GM21423 (cell line): ENCODE measurements around the gene ZNF280B.
"Not testable (repeated sequence)": the region's sequence is repeated elsewhere in the genome, so short reads cannot be mapped to it uniquely, and the experiment has no call there.

ENCODE experiments used
- ATAC-seq: cut with Tn5 transposase; IDR thresholded peaks from one replicate; pipeline ENCODE4 v1.9.1; 2021; ENCODE audit warnings: mild to moderate bottlenecking, moderate library complexity; ENCODE audit not compliant: unreplicated experiment

Gene ZNF280B

DNA sequence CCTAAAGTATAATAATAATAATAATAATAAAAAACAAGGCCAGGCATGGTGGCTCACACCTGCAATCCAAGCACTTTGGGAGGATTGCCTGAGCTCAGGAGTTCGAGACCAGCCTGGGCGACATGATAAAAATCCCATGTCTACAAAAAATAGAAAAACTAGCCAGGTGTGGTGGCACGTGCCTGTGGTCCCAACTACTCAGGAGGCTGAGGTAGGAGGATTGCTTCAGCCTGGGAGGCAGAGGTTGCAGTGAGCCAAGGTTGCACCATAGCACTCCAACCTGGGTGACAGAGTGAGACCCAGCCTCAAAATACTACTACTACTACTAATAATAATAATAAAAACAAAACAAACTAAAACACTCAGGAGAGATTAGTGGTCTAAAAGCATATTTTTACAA, 27.1 kb upstream of the ZNF280B start:
- ATAC-seq: no peak

GRCh38 chr22:22534604-22535415, 26.3 kb upstream of the ZNF280B start:
- no peak for ATAC-seq

DNA sequence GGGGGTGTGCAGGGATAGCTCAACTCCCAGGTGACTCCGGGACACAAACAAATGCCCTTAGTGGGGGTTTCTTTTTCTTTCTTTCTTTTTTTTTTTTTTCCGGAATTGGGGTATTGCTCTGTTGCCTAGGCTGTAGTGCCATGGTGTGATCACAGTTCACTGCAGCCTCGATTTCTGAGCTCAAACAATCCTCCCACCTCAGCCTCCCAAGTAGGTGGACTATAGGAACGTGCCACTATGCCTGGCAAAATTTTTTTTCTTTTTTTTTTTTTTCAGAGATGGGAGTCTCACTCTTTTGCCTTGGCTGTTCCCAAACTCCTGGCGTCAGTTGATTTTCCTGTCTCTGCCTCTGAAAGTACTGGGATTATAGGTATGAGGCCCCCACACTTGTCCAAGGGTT, 25.3 kb upstream of the ZNF280B start:
- ATAC-seq: no peak

DNA sequence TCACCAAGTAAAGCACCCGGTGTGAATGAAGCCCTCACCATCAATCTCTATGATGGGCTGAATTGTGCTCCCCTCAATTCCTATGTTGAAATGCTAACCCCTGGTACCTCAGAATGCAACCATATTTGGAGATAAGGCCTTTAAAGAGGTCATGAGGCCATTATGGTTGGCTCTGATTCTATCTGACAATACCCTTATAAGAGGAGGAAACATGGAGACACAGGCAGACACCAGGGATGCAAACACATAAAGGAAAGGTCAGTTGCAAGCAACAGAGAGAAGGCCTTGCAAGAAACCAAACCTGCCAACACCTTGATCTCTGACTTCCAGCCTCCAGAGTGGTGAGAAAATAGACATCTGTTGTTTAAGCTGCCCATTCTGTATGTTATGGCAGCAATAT, 24.9 kb upstream of the ZNF280B start:
- ATAC-seq: no peak

- not testable (repeated sequence) for ATAC-seq
These were observed 24.1 kb upstream of the ZNF280B start for GRCh38 chr22:22532547-22533071.

- ATAC-seq: no peak
These were observed 23.4 kb upstream of the ZNF280B start for GRCh38 chr22:22531770-22532546.

GRCh38 chr22:22528780-22529179, 20.2 kb upstream of the ZNF280B start:
- no peak for ATAC-seq

DNA sequence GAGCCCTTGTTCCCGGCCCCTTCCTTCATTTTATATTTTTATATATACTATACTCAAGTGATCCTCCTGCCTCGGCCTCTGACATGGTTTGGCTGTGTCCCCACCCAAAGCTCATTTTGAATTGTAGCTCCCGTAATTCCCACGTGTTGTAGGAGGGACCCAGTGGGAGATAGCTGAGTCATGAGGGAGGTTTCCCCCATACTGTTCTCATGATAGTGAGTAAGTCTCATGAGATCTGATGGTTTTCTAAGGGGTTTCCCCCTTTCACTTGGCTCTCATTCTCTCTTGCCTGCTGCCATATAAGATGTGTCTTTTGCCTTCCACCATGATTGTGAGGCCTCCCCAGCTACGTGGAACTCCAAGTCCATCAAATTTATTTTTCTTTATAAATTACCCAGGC, 18.8 kb upstream of the ZNF280B start:
- ATAC-seq: no peak

DNA sequence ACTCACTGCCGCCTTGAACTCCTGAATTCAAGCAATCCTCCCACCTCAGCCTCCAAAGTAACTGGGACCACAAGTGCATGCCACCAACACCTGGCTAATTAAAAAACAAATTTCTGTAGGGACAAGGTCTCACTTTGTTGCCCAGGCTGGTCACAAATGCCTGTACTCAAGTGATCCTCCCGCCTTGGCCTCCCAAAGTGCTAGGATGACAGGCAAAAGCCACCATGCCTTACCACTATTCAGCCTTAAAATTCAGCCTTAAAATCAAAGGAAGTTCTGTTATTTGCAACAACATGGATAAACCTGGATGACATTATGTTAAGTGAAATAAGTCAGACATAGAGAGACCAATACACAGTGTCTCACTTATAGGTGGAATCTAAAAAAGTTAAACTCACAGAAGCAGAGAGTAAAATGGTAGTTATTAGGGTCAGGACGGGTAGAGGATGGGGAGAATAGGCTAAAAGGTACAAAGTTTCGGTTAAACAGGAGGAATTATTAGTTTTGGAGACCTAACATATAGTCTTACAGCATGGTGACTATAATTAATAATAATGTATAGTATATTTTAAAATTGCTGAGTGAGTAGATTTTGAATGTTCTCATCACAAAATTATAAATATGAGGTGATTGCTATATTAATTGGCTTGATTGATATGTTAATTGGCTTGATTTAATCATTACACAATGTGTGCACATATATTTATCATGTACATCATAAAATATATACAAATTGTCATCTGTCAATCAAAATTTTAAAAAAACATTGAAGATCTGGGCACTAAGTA, 17.8 kb upstream of the ZNF280B start:
- ATAC-seq: no peak

DNA sequence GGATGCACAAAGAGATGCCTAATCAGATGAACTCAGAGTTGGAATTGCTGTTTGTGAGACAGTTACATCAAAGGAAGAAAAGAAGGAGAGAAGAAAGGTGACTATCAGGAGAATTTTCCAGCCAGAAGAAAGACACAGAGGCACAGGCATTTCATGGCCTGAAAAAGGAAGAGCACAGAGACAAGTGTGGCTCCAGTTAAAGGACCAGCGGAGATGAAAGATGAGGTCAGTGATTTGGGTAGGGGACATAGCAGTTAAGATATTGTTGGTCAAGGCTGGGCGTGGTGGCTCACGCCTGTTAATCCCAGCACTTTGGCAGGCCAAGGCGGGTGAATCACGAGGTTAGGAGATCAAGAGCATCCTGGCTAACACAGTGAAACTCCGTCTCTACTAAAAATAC, 15.0 kb upstream of the ZNF280B start:
- no peak for ATAC-seq

GRCh38 chr22:22521631-22522030, 13.1 kb upstream of the ZNF280B start:
- no peak for ATAC-seq

DNA sequence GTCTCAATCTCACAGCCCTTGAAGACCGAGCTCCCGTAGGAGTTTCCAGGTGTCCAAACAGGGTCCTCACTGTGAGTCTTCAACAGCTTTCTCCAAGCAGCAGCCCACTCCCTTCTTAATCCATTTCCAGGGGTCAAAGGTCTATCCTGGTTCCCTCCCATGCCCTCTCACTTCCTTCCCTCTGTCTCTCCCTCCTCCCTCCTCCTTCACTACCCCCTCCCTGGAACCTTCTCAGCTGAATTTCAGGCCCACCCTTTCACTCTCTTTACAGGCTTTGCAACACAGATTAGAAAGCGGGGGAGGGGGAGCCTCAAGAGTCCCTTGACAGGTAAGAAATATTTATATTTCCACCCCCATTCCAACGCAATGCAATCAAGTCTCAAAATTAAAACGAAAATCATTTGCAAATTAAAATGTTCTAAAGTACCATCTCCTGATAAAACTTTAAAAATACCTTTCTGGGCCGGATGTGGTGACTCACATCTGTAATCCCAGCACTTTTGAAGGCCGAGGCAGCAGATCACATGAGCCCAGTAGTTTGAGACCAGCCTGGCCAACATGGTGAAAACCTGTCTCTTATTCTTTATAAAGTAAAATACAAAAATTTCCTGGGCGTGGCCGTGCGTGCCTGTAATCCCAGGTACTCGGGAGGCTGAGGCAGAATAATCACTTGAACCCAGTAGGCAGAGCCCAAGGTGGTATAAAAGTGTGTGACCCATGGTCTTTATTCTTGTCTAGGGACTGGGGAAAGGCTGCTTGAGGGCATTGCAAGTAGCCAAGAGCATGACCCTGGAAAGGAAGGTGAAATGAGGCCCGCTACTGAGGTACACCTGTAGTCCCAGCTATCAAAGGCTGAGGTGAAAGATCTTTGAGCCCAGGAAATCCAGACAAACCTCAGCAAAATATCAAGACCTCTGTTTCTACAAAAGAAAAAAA, 12.4 kb upstream of the ZNF280B start:
- no peak for ATAC-seq

- no peak for ATAC-seq
These were observed 11.6 kb upstream of the ZNF280B start, which contains the start of gene ZNF280A for GRCh38 chr22:22520020-22520656. TSS of gene ZNF280A (minus strand) at chr22:22520270. CDS start at chr22:22515630, 4,640 bp downstream.

- ATAC-seq: no peak
These were observed 11.0 kb upstream of the ZNF280B start for GRCh38 chr22:22519591-22519990.

DNA sequence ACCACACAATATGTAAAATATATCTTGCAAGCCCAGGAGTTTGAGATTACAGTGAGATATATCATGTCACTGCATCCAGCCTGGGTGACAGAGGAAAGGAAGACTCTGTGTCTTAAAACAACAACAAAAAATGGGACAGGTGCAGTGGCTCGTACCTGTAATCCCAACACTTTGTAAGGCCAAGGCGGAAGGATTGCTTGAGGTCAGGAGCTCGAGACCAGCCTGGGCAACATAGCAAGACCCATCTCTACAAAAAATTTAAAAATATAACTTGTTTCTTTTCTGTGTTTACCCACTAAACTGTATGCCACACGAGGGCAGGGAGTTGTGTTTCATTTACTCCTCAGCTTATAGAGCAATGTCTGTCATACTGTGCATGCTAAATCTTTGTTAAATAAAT, 8.4 kb upstream of the ZNF280B start:
- no peak for ATAC-seq

- ATAC-seq: no peak
These were observed 7.3 kb upstream of the ZNF280B start for GRCh38 chr22:22515890-22516289.

GRCh38 chr22:22514431-22514830, 5.9 kb upstream of the ZNF280B start:
- ATAC-seq: not testable (repeated sequence)

- no peak for ATAC-seq
These were observed 5.1 kb upstream of the ZNF280B start for GRCh38 chr22:22513619-22514018.

GRCh38 chr22:22512951-22513350, 4.4 kb upstream of the ZNF280B start:
- no peak for ATAC-seq
